Measurements from ENCODE around the gene DIS3L2.

- TF ChIP-seq EZH2phosphoT487 (IDR thresholded peaks at IDR 0.05; ENCODE audit: low read depth) (no peak), CTCF (IDR thresholded peaks at IDR 0.05; ENCODE audit: low read depth, low read length) (peak; percentile 71)
Measured at GRCh38 chr2:232292395-232293154, 331.1 kb downstream of the DIS3L2 start.

Measured in OCI-LY3 (cell line).